ENCODE data around the gene SCNM1.
"Not testable (repeated sequence)": the region's sequence is repeated elsewhere in the genome, so short reads cannot be mapped to it uniquely, and the experiment has no call there.

Gene SCNM1

GRCh38 chr1:151193304-151193703, 27.4 kb downstream of the SCNM1 start:
- DNase-seq (ENCODE audit: low read depth), result no peak

- DNase-seq (ENCODE audit: low read depth), result no peak
Measured at GRCh38 chr1:151193856-151194255, 27.9 kb downstream of the SCNM1 start.

GRCh38 chr1:151194894-151195594, 29.1 kb downstream of the SCNM1 start:
- DNase-seq (ENCODE audit: low read depth), result peak; percentile 88

- DNase-seq (ENCODE audit: low read depth), result peak; percentile 87
Measured at GRCh38 chr1:151196292-151196800, 30.4 kb downstream of the SCNM1 start.

- no peak for DNase-seq (ENCODE audit: low read depth)
Measured at GRCh38 chr1:151197863-151198253, 31.9 kb downstream of the SCNM1 start.

- peak; percentile 97 for DNase-seq (ENCODE audit: low read depth)
Measured at GRCh38 chr1:151198254-151199127, 32.5 kb downstream of the SCNM1 start, which contains the start of gene PIP5K1A. Gene PIP5K1A, plus strand, starts transcription at chr1:151198552. Its CDS starts 445 bp downstream, at chr1:151198997.

DNA sequence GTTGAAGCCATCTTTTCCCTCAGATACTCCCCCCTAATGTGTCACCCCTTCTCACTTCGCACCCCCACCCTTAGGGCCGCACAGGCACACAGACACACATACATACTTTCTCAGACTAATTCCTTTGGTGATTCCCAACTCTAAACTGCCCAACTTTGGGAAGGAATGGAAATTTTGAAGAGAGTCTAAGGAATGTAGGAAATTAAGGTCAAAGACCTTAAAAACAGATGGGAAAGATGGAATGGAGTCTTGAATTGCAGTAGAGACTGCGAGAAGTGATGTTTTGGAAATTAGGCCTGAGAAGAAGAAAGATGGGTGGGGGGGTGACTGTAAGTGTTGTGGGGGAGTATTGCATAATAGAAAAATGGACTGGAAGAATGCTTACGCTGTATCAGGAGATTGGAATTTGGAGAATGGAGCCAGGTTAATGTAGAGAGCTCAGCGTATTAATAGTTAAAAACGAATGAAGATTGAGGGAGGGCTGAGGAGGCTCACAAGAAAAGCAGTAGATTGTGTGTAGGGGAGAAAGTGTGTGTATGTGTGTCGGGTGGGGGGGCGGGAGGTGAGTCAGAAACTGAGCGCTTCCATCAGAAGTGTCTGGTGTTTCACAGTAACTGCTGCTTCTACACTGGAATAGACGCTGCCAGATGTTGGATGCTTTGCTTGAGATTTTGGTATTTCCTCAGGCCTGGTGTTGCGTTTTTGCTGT, 34.1 kb downstream of the SCNM1 start:
- DNase-seq (ENCODE audit: low read depth), result peak; percentile 94

- DNase-seq (ENCODE audit: low read depth), result not testable (repeated sequence)
Measured at GRCh38 chr1:151205381-151205965, 39.5 kb downstream of the SCNM1 start.

- DNase-seq (ENCODE audit: low read depth), result peak; percentile 19
Measured at GRCh38 chr1:151210830-151211229, 44.9 kb downstream of the SCNM1 start.

- peak; percentile 68 for DNase-seq (ENCODE audit: low read depth)
Measured at GRCh38 chr1:151211972-151212705, 46.2 kb downstream of the SCNM1 start.

DNA sequence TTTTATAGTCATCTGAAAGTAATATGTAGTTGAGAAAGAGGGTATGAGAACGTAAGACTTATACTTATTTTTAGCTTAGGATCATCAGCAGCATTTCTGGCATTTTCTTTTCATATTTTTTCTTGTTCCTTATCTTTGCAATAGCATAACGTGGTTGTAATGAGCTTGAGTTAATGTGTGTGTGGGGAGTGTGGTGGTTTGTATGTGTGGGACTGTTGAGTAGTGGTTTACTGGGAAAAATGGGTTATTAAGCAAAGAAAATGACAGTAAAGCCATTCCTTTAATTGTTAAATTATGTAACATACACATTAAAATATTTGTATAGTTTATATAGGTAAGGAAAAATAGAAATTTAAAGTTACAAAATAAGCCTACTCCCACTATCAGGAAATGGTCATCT, 47.6 kb downstream of the SCNM1 start:
- peak; percentile 83 for DNase-seq (ENCODE audit: low read depth)

All from amniotic epithelial cell (primary cell).